GM21825 (cell line): ENCODE measurements around the gene ALG9.
"Not testable (repeated sequence)": the region's sequence is repeated elsewhere in the genome, so short reads cannot be mapped to it uniquely, and the experiment has no call there.

ENCODE experiments used
- ATAC-seq: cut with Tn5 transposase; IDR thresholded peaks from one replicate; pipeline ENCODE4 v1.9.1; 2021; ENCODE audit warnings: mild to moderate bottlenecking, moderate library complexity; ENCODE audit not compliant: unreplicated experiment

Gene ALG9

DNA sequence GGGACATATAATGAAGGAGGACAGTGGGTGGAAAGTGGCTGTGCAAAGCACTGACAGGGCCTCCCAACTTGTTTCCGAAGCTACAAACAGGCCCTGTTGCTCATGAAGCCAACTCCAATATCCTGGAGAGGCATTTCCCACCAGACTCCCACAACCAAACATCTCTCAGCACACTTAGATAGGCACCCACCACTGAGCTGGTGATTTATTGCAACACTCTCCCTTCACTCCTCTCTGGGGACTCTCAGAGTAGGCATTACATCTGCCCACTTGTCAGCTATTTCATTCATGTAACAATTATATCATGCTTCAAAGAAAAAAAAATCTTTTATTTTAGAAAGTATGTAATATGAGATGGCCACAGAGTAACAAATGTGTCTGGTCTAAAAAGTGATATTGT is 73.1 kb downstream of the ALG9 start:
- ATAC-seq: no peak

DNA sequence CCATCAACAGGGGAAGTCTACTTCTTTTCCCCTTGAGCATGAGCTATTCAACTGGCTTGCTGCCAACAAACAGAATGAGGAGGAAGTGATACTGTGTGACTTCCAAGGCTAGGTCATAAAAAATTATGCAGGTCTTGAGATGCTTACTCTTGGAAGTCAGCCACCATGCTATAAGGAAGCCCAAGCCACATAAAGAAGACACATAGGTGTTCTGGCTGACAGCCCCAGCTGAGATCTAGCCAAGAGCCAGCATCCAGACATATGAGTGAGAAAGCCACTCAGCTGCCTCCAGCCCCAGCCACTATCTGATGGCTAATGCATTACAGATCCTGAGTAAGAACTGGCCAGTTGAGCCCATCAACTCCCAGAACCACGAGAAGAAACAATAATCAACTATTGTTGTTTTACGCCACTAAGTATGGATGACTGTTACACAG is 74.2 kb downstream of the ALG9 start:
- peak; percentile 85 for ATAC-seq

DNA sequence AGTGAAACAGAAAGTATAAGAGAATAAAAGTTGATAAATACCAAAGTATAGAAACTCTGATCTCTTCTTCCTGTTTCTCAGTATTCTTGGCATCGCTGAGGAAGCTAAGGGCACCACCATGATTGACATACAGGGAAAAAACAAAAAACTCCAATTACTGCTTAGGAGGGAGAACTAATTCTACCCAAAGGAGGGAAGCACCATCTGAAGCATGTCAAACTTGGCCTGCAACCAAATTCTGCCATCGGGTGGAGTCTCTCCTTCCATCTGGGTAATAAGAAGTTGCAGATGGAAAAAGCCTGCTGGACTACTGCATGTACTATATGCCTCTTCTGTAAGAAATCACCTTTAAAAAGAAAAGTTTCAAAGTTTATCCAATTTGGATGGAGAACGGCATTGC is 74.7 kb downstream of the ALG9 start:
- ATAC-seq: no peak

DNA sequence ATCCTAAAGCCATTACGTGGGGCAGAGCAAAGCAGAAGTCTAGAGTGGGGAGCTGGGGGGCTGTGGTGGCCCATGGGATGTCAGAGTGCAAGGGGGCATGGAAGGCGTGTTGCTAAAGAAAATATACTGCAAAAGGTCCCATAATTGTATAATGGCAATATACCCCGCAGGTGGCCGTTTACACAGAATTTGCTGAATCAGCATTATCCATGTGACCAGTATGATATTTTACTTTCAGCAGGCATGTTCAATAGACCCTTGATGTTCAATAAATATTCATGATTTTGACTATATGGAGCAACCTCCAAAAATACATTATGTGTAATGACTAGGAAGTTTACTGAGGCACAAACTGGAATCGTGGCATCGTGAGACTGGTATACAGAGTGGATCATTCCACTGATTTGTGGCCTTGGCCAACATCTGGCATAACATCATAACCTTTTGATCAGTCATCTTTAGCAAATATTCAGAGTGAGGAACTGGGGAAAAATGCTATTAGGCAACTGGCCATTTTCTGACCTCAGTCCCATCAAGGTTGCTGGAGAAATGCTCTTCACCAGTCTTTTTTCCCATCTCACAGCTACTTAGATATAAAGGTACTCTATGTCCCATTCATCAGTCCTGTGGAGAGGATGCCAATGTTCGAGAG is 75.9 kb downstream of the ALG9 start:
- no peak for ATAC-seq

DNA sequence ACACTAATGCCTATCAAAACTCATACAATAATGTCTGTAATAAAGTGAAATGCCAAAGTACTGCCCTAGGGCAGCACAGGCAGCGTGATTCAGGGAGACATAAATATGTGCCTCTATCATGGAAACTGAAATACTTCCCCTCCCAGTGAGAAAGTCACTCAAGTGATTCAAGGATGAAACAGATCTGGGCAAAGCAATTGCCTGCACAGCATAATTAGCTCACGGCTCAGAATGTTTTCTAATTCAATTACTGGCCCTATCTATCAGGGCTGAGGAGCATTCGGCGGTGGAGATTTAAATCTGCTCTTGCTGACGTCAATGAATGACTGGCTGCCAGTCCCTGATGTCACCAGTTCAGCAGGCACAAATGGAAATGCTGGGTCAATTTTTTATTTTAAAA is 77.5 kb downstream of the ALG9 start:
- no peak for ATAC-seq

DNA sequence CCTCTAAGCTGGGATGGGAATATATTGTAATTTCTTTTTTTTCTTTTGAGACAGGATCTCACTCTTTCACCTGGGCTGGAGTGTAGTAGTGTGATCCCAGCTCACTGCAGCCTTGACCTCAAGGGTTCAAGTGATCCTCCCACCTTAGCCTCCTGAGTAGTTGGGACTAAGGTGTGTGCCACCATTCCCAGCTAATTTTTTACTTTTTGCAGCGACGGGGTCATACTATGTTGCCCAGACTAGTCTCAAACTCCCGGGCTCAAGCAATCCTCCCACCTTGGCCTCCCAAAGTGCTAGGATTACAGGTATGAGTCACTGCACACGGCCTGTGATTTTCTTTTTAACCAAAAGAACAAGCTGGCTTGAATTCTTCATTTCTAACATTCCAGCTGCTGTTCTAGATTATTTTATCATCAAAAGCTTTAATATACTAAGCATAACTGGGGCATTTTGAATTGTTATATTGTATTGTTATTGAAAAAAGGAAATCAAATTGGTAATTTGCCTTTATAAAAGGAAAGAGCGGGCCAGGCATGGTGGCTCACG is 78.4 kb downstream of the ALG9 start:
- no peak for ATAC-seq

DNA sequence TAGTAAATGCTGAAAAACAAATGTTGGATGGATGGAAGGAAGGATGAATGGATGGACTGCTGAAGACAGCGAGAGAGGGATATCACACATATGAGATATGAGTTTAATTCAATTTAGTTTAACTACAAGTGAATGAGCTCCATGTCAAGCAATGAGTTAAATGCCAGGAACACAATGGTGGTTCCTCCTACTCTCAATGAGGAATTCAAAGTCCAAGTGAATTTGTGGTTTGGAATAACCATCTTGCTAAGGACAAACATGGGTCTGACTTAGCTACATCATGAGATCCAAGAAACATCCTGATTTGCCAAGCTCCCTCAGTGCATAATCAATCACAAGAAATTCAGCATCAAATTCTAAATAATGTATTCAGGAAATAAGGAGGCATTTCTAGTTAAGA is 79.1 kb downstream of the ALG9 start:
- ATAC-seq: no peak

DNA sequence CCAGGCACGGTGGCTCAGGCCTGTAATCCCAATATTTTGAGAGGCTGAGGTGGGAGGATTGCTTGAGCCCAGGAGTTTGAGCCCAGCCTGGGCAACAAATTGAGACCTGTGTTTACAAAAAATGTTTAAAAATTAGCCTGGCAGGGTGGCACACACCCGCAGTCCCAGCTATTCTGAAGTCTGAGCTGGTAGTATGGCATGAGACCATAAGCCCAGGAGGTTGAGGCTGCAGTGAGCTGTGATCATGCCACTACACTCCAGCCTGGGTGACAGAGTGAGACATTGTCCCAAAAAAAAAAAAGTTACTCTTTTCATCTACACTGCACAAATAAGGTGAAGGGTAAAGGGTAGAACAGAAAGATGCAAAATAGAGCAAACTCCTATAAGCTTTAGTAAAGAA is 82.9 kb downstream of the ALG9 start:
- ATAC-seq: no peak

DNA sequence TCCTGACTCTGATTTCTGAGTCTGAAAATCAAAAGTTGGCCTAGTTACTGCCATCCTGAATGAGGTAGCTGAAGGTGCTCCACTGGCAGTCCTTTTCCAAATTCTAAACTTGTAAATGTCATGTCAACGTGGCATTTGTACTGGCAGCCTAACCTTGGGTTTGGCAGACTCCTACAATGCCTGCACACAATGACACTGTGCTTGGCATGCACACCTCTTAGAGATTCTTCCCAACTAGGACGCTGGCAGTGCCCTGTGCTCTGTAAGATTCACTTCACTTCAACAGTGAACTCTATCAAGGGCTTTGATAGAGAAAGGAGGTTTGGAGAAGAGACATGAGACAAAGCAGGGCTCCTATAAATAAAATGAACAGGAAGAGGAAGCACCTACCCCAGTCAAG is 83.3 kb downstream of the ALG9 start:
- no peak for ATAC-seq

DNA sequence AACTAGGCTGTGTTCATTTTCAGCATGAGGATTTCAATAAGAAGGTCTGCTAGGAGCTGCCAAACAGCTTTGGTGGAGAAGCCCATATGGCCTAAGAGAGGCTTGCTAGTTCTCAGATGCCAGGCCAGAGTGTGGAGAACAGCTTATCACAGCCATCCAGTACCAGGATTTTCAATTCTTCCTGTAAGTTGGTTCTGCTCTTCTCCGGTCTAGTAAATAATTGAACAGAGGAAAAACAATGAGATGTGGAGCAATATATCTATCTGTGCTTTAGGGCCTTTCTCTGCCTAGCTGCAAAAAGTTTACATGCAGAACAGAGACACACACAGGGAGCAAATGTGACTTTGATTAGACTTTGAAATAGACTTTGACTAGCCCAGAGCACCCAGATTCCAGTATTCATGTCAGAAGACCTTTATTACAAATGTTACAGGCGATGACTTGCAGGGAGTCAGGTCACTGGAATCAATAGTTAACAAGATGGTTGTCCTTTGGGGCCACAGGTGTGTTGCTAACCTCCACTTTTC is 85.4 kb downstream of the ALG9 start:
- ATAC-seq: no peak

DNA sequence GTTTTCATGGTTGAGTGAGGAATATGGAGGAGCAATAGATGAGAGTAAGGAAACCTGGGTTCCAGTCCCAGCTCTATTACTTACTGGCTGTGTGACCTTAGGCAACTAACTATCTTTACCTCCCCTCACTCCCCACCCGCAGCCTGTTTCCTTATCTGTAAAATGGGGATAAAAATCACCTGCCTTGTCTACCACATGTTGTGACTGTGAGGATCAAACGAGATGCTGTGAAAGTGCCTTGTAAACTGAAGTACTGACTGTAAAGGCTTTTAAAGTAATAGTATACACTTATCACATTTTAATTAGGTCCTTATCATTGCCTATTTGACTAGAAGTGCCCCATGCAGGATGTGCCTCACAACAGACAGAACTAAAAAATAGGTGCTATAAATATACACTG is 86.3 kb downstream of the ALG9 start:
- ATAC-seq: no peak

DNA sequence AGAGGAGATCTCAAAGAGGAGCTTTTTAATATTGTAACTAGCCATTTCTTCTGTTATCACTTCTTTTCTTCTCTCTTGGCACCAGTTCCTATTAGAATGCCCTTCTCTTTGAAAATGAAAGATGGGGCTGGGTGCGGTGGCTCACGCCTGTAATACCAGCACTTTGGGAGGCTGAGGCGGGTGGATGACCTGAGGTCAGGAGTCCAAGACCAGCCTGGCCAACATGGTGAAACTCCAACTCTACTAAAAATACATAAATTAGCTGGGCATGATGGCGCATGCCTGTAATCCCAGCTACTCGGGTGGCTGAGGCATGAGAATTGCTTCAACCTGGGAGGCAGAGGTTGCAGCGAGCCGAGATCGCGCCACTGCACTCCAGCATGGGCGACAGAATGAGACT is 87.1 kb downstream of the ALG9 start:
- not testable (repeated sequence) for ATAC-seq

DNA sequence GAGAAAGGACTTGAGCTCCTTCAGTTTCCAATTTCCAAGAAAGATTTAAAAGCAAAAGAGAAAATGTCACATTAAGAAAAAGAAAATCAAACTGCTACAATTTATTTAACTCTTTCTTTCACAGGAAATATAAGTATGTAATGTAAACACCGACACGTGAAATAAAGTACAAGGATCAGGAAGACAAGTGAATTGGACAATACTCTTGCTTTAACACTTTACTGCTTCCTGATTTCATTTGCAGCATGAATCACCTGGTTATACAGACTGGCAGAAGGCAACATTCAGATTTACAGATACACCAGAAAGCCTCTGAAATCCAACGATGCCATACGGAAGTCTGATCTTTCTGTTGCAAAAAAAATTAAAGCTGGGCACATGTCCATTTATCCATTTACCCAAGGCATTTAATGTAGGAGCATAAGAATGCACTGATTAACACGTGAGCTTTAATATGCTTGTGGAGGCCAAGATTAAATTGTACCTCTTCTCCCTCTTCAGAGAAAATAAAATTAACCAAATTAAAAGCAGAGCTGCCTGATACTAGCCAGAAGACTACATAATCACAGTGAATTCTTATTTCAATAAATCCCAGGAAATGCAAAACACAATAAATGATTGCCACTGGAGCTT is 89.2 kb downstream of the ALG9 start:
- no peak for ATAC-seq

DNA sequence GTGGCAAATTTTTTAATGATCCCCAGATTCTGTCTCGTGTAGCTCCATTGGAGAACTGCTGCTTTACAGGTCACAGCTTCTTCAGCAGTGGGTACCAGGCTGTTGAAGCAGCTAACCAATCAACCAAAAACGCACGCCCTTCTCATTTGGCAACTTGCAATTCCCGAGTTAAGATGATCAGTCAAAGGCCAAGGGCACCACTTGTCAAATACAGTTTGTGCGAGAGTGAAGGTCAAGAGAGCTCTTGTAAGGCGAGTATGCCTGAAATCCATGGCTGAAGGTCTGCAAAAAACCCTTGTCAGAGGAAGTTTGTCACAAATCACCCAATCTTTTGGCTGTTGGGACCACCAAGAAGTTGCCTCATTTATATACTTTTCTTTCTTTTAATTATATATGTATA is 92.3 kb downstream of the ALG9 start:
- no peak for ATAC-seq

DNA sequence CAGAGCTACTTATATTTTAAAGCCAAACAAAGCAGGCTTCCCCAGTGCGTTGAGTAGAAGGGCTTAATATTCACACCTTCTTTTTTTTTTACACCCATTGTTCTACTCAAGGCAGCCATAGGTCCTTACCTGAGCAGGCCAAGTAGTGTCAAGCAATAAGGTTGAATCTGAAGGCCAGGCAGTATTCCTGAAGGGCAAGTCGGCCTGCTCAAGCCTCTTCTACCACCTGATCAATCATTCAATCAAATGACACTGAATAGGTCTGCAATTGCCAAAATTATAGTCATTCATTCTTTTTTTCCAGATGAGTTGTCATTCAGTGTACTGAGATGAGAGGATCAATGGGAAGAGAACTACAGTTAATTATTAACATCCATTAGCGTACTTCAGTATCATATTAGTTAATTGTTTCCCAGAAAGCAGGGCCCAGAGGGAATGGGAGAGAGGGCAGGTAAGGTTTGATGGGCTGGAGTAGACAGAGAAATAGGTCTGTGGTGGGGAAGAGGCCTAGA is 93.3 kb downstream of the ALG9 start:
- no peak for ATAC-seq

DNA sequence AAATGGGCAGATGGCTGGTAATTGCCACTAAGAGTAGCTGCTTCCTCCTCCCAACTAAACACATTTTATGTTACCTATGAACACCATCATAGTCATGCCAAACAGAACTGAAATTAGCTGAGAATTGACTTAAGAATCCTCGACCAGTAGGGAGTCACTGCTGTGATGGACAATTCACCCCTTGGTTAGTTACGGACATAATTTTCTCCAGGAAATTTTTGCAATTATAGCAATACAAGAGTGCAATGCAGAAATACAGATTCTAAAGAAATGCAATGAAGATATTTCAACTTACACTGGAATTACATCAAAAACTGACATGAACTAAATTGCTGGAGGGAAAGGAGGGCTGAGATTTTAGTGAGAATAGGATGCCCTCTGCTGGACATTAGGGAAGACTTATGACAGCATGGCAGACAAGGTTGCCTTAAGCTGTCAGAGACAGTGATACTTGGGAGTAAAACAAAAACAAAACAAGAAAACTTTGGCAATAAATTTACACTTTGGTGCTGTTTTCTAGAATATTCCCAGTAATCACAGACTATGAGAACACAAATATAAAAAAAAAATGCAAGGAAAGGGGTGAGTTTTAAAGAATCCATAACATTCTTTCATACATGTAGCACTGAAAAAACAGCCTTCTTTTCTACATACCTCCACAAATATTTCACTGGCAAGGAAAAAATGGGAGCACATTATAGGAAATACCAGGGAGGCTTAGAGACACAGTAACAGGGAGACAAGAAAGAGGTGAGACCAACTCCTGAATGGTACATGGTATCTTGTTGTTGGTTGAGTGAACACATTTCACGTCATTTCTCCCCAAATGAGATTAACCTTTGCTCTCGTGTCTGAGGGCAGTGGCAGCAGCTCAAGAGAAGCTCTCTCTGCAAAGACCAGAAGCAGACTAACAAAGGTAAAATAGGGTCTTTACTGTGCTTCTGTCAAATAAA is 94.0 kb downstream of the ALG9 start:
- ATAC-seq: peak; percentile 44

DNA sequence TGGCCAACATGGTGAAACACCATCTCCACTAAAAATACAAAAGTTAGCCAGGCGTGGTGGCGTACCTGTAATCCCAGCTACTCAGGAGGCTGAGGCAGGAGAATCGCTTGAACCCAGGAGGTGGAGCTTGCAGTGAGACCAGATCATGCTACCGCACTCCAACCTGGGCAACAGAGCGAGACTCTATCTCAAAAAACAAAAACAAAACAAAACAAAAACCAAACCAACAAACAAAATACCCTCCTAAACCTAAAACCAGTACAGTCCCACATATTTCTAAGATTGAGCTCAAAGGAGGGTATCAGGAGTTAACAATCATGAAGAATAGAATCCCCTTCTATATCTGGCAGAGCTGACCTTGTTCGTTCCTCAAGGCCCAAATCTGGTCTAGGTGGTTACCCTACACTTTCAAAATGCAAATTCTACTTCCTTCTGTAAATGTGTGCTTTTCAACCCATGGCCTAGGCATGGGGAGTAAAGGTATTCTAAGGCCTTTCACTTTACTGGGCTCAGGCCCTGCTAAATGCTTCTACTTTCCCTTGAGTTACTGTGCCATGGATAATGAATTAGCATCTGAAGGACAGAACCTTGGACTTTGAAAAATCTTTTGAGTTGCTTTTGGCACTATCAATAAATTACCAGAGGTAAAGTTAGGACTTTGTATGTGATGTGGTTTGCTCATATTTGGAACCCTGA is 94.8 kb downstream of the ALG9 start:
- ATAC-seq: peak; percentile 94

DNA sequence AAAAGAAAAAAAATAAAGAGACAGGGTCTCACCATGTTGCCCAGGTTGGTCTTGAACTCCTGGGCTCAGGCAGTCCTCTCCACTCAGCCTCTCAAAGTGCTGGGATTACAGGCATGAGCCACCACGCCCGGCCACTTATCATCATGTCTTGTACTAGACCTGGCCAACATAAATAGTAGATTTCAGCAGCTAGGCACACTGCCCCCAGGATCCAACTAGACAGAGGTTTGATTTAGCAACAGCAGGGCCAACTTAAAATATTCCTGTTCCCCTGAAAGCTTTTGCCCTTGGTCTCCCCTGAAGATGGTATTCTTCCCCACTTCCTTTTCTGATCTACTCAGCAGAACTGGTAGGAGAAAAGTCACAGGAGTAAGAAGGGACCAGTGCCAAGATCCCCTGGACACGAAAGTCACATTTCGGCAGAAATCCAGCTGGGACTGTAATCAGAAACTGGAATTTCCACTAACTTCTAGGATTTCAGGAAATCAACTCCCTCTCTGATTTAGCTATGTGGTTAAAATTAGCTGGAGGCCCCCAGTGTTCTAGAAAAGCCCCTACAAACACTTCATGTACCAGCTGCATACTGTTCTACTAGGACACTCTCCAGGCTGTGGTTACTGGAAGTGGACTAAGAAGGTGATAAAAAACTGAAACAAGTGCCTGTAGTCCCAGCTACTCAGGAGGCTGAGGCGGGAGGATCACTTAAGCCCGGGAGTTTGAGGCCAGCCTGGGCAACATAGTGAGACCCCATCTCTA is 96.2 kb downstream of the ALG9 start:
- no peak for ATAC-seq

DNA sequence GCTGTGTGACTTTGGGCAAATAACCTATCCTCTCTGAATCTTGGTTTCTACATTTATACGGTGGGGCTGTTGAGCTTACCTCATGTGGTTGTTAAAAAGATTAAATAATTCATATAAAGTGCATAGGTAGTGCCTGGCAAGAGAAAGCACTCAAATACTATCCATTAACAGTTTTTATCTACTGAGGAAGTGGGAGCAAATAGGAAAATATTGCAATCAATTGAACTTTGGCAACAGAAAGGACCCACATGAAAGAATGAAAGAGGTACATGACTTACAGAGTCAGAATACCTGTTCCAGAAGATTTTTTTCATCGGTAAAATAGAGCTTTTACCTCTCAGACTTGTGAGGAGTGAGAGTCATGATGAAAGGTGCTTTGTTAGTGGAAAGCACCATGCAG is 98.8 kb downstream of the ALG9 start:
- no peak for ATAC-seq

DNA sequence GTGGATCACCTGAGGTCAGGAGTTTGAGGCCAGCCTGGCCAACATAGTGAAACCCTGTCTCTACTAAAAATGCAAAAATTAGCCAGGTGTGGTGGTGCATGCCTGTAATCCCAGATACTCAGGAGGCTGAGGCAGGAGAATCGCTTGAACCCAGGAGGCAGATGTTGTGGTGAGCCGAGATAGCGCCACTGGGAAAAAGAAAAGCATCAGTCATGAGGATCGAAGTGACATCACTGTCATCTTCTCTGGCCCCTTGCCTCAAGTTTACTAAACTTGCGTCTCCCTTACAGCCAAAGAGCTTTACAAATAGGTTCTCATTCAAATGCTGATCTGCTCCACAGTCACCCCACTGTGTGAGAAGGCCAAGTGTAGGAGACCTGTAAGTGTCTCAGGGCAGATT is 100.2 kb downstream of the ALG9 start:
- ATAC-seq: not testable (repeated sequence)
